Stimulated activated CD4-positive, alpha-beta T cell treated with anti-CD3 and anti-CD28 coated beads, Interleukin-2, amount 100 ng/mL, for 4 hours (primary cell): ENCODE measurements around the gene FOXJ1.

ENCODE experiments used
- DNase-seq: peaks from one replicate; pipeline ENCODE4 v3.0.0-alpha.2; 2020; ENCODE audit warnings: low read depth

FOXJ1 gene

GRCh38 chr17:76091526-76092286 is 49.3 kb downstream of the FOXJ1 start:
- DNase-seq = no peak

DNA sequence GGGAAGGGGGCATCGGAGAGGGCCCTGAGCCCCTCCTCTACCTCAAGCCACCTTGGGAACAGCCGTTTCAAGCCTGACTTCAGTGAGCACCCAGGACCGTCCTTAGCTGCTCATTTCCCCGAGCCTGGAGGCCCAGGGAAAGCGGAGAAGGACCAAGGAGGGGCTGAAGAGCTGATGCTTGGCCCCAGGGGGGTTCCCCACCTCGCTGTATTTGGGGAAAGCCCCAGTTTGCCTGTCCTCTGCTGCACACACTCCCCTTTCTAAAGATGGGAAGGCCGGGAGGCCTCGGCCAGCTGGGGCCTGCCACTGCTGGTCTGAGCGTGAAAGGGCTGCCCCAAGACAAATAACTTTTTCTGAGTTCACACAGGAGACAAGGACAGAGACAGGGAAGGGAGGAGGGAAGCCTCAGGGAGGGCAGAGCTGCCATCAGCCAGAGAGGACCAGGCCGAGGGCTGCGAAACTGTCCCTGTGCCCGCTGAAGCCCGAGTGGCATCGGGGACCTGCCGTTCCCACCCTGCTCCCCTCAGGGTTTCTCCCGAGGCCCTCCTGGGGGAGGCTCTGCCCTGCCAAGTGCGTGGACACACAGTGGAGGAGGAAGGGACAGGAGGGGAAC is 50.4 kb downstream of the FOXJ1 start:
- no peak for DNase-seq

- no peak for DNase-seq
Measured at GRCh38 chr17:76089680-76090516, 51.1 kb downstream of the FOXJ1 start.

- no peak for DNase-seq
Measured at GRCh38 chr17:76088868-76089576, 52.0 kb downstream of the FOXJ1 start.

GRCh38 chr17:76088041-76088867 is 52.8 kb downstream of the FOXJ1 start:
- DNase-seq = no peak

- no peak for DNase-seq
Measured at GRCh38 chr17:76087531-76087930, 53.5 kb downstream of the FOXJ1 start.

GRCh38 chr17:76086384-76086783 is 54.7 kb downstream of the FOXJ1 start:
- no peak for DNase-seq
